Measurements from ENCODE around the gene SYNGR3.

Gene SYNGR3

GRCh38 chr16:2028620-2029220, 39.0 kb downstream of the SYNGR3 start:
- no peaks in the 10 kb centered on the region for H3K9me3 ChIP-seq
- no peaks in the 10 kb centered on the region for H3K36me3 ChIP-seq
- no peak overlapping the region for H3K4me3 ChIP-seq (ENCODE audit: low read depth in 1 of 2, low read length in 1 of 2)
- TF ChIP-seq CTCF (IDR thresholded peaks at IDR 0.05) = no peak
- H3K27ac ChIP-seq = no peak overlapping the region
- peaks cover under 1 to 18% of the 10 kb centered on the region in 2 experiments for H3K4me1 ChIP-seq (ENCODE audit: control insufficient read depth in 1 of 2, insufficient read depth in 1 of 2, low read depth in 1 of 2, low read length in 1 of 2)
- peaks cover 84% of the 10 kb centered on the region for H3K27me3 ChIP-seq

GRCh38 chr16:2029350-2029749, 39.6 kb downstream of the SYNGR3 start:
- H3K4me1 ChIP-seq (ENCODE audit: control insufficient read depth in 1 of 2, insufficient read depth in 1 of 2, low read depth in 1 of 2, low read length in 1 of 2) = peaks cover 0 to 20% of the 10 kb centered on the region in 2 experiments
- no peak overlapping the region for H3K4me3 ChIP-seq (ENCODE audit: low read depth in 1 of 2, low read length in 1 of 2)
- no peak for TF ChIP-seq CTCF (IDR thresholded peaks at IDR 0.05)
- H3K9me3 ChIP-seq = no peaks in the 10 kb centered on the region
- H3K36me3 ChIP-seq = no peaks in the 10 kb centered on the region
- peaks cover 83% of the 10 kb centered on the region for H3K27me3 ChIP-seq
- no peak overlapping the region for H3K27ac ChIP-seq

DNA sequence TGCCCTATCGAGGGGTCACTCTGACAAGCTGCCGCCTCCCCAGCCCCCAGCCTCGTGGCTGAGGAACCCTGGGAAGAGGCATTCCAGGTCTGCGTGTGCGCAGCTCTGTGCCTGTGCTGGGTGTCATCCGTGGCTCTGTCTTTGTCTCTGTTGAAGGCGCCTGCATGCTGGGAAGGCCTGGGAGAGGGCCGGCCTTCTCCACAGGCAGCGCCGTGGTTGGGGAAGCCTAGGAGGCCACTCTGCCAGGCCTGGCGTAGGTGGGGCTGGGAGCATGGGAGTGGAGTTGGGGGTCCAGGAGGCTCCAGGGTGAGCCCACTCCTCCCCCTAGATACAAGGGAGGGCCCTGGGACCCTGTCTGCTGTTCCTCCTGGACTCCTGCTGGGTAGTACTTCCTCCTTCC, 40.3 kb downstream of the SYNGR3 start:
- H3K9me3 ChIP-seq = no peaks in the 10 kb centered on the region
- H3K4me3 ChIP-seq (ENCODE audit: low read depth in 1 of 2, low read length in 1 of 2) = no peak overlapping the region
- H3K27me3 ChIP-seq = peaks cover 81% of the 10 kb centered on the region
- TF ChIP-seq CTCF (IDR thresholded peaks at IDR 0.05) = no peak
- no peaks in the 10 kb centered on the region for H3K36me3 ChIP-seq
- H3K4me1 ChIP-seq (ENCODE audit: control insufficient read depth in 1 of 2, insufficient read depth in 1 of 2, low read depth in 1 of 2, low read length in 1 of 2) = peaks cover 0 to 20% of the 10 kb centered on the region in 2 experiments
- no peak overlapping the region for H3K27ac ChIP-seq

DNA sequence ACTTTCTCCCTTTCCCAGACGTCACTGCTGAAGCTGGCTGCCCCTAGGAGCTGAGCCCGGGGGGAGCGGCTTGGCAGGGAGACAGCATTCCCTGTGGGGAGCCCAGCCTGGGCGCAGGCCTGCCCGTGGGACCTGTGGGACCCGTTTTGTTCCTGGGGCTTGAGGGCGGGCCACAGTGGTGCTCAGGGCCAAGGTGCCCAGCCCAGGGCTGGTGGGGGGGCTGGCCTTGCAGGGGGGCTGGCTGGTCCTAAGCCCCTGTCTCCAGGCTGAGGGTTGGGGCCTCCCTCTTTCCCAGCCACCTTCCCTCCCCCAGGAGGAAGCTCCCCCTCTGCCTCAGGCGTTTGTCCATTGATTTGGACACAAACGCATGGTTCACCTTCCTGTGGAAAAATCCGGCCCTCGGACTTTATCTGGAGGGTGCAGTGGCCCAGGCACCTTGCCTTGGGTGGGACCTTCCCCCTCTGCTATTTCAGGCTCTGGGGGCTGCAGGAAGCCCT, 41.4 kb downstream of the SYNGR3 start:
- Histone ChIP-seq H3K36me3 (no peaks in the 10 kb centered on the region), H3K4me1 (ENCODE audit: control insufficient read depth in 1 of 2, insufficient read depth in 1 of 2, low read depth in 1 of 2, low read length in 1 of 2) (peaks cover 0 to 20% of the 10 kb centered on the region in 2 experiments), H3K27me3 (peaks cover 71% of the 10 kb centered on the region), H3K4me3 (ENCODE audit: low read depth in 1 of 2, low read length in 1 of 2) (no peak overlapping the region), H3K9me3 (no peaks in the 10 kb centered on the region), H3K27ac (no peak overlapping the region)
- no peak for TF ChIP-seq CTCF (IDR thresholded peaks at IDR 0.05)

- TF ChIP-seq CTCF (IDR thresholded peaks at IDR 0.05) = no peak
Measured at GRCh38 chr16:2032285-2033056, 42.7 kb downstream of the SYNGR3 start.

More at GRCh38 chr16:2032285-2033056, 42.7 kb downstream of the SYNGR3 start:
- Histone ChIP-seq H3K27me3 (peaks cover 57% of the 10 kb centered on the region), H3K4me3 (ENCODE audit: low read depth in 1 of 2, low read length in 1 of 2) (no peak overlapping the region), H3K27ac (no peak overlapping the region), H3K9me3 (no peaks in the 10 kb centered on the region), H3K36me3 (no peaks in the 10 kb centered on the region), H3K4me1 (ENCODE audit: control insufficient read depth in 1 of 2, insufficient read depth in 1 of 2, low read depth in 1 of 2, low read length in 1 of 2) (peaks cover 0 to 10% of the 10 kb centered on the region in 2 experiments)
